ENCODE data around the gene GAK. TPM values are rescaled to one million over a fixed set of nuclear protein-coding genes. Genes with fewer than 3 reads are reported as not detected.

The GAK gene
- total and polyA plus RNA-seq, 2 of the 13 experiments (the other 11 are each of a cell fraction or from before 2014, with no cell fraction given), result 17.5 to 44.3 TPM

- 0 out of 5 replicates have a peak, but pooled peaks cover 0 to 1% of the 10 kb centered on the region in 2 experiments for H3K36me3 ChIP-seq (replicated peaks in 1 of 2; ENCODE audit: control insufficient read depth in 1 of 2, insufficient read depth in 2 of 2, low read length in 2 of 2)
- no peak for FAIRE-seq
- TF ChIP-seq MTA1 (CRISPR knock-in tag; IDR thresholded peaks at IDR 0.05; ENCODE audit: borderline replicate concordance), result no peak
- no peak for TF ChIP-seq POLR2A (IDR thresholded peaks at IDR 0.05; ENCODE audit: insufficient read depth in 1 of 2, low read depth in 2 of 2, low read length in 2 of 2)
- TF ChIP-seq SRSF1 (optimal IDR thresholded peaks at IDR 0.05; ENCODE audit: low read depth, low read length), result no peak
- TF ChIP-seq ZNF512 (CRISPR knock-in tag; IDR thresholded peaks at IDR 0.05), result no peak
- TF ChIP-seq ZNF34 (CRISPR knock-in tag; IDR thresholded peaks at IDR 0.05; ENCODE audit: borderline replicate concordance), result no peak
- no peak for TF ChIP-seq ZSCAN21 (CRISPR knock-in tag; IDR thresholded peaks at IDR 0.05; ENCODE audit: borderline replicate concordance)
- TF ChIP-seq PPARG (CRISPR knock-in tag; conservative IDR thresholded peaks at IDR 0.05), result no peak
- no peak for TF ChIP-seq ZNF616 (CRISPR knock-in tag; IDR thresholded peaks at IDR 0.05; ENCODE audit: low read depth)
- no peak for TF ChIP-seq ZFP62 (CRISPR knock-in tag; IDR thresholded peaks at IDR 0.05)
- no peak for TF ChIP-seq ATF7-NPFF (CRISPR knock-in tag; IDR thresholded peaks at IDR 0.05; ENCODE audit: low read depth)
- TF ChIP-seq REST (IDR thresholded peaks at IDR 0.05; ENCODE audit: borderline replicate concordance in 1 of 2, low read depth in 1 of 2, low read length in 2 of 2), result no peak
- no peak for TF ChIP-seq ZNF317 (CRISPR knock-in tag; IDR thresholded peaks at IDR 0.05)
- TF ChIP-seq, protein P1, sequence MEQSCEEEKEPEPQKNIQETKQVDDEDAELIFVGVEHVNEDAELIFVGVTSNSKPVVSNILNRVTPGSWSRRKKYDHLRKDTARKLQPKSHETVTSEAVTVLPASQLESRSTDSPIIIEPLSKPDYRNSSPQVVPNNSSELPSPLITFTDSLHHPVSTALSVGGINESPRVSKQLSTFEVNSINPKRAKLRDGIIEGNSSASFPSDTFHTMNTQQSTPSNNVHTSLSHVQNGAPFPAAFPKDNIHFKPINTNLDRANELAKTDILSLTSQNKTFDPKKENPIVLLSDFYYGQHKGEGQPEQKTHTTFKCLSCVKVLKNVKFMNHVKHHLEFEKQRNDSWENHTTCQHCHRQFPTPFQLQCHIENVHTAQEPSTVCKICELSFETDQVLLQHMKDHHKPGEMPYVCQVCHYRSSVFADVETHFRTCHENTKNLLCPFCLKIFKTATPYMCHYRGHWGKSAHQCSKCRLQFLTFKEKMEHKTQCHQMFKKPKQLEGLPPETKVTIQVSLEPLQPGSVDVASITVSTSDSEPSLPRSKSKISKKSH (CRISPR knock-in tag; IDR thresholded peaks at IDR 0.05; ENCODE audit: borderline replicate concordance), result no peak
- TF ChIP-seq IKZF1 (IDR thresholded peaks at IDR 0.05), result no peak
- TF ChIP-seq CREBL2 (CRISPR knock-in tag; IDR thresholded peaks at IDR 0.05; ENCODE audit: borderline replicate concordance), result no peak
Observed at GRCh38 chr4:960140-960635, 28.1 kb upstream of the GAK start.

More at GRCh38 chr4:960140-960635, 28.1 kb upstream of the GAK start:
- CTCF ChIA-PET (ENCODE audit: low intra/inter-chr PET ratio, low total read pairs), result no interaction called here
- no peaks in the 10 kb centered on the region for H4K20me1 ChIP-seq (ENCODE audit: insufficient read depth, low read length)
- BruUV-seq (replicated peaks), result no TSS peak
- H3K27me3 ChIP-seq (ENCODE audit: control insufficient read depth in 1 of 2, insufficient read depth in 2 of 2, low read length in 2 of 2), result no peaks in the 10 kb centered on the region
- WGBS (ENCODE audit: low lambda C conversion rate), result no CpG with 5 or more reads among the region's 16 CpGs
- H3K79me2 ChIP-seq (ENCODE audit: insufficient read depth, low read length), result no peaks in the 10 kb centered on the region
- DNase-seq (ENCODE audit: low spot score), result no peak
- intact Hi-C loops (cut with micrococcal nuclease; ENCODE audit: unreplicated experiment), result no loop called here
- no peak overlapping the region for H3K4me3 ChIP-seq (replicated peaks in 1 of 3; ENCODE audit: insufficient read depth in 1 of 3, low read depth in 2 of 3, low read length in 3 of 3)
- POLR2A ChIA-PET, result no interaction called here
- H3K9me3 ChIP-seq (ENCODE audit: low read length), result no peaks in the 10 kb centered on the region
- H3K4me2 ChIP-seq (ENCODE audit: low read depth, low read length), result no peak overlapping the region
- H3K4me1 ChIP-seq (ENCODE audit: insufficient read depth, low read length), result no peaks in the 10 kb centered on the region
- in situ Hi-C loops (cut with HindIII; ENCODE audit: extremely low pct_ligation_motif_present, low pct_unique_long_range_greater_than_20kb), result no loop called here
- ATAC-seq, result no peak
- no peak overlapping the region for H3K27ac ChIP-seq (ENCODE audit: extremely low read length, insufficient read depth, low read length)
- H3K9ac ChIP-seq (ENCODE audit: insufficient read depth, low read depth, low read length), result no peak overlapping the region
- no peak overlapping the region for H2AFZ ChIP-seq (ENCODE audit: low read length)
